ENCODE data around the gene TCF4. TPM values are rescaled to one million over a fixed set of nuclear protein-coding genes. Genes with fewer than 3 reads are reported as not detected.

Gene TCF4
- total and polyA plus RNA-seq, 2 donors (not counting 3 experiments of a cell fraction or from before 2014, with no cell fraction given), result 183 to 390 TPM

- Histone ChIP-seq H3K27ac (ENCODE audit: insufficient read depth, low read depth, low read length) (no peak overlapping the region), H3K9ac (replicated peaks; ENCODE audit: extremely low read depth, insufficient read depth, low read length) (no peak overlapping the region), H3K4me2 (ENCODE audit: insufficient read depth, low read length) (no peak overlapping the region), H3K9me1 (replicated peaks; ENCODE audit: control insufficient read depth, extremely low read depth, insufficient read depth, low read length) (no peaks in the 10 kb centered on the region), H3K9me3 (replicated peaks; ENCODE audit: control insufficient read depth, insufficient read depth, low read length) (no peaks in the 10 kb centered on the region), H4K20me1 (replicated peaks; ENCODE audit: control insufficient read depth, extremely low read depth, insufficient read depth, low read length) (peaks cover 8% of the 10 kb centered on the region), H3K79me2 (ENCODE audit: control insufficient read depth, insufficient read depth, low read length) (peaks cover 33% of the 10 kb centered on the region), H2AFZ (ENCODE audit: low read depth, low read length) (no peak overlapping the region), H3K4me1 (ENCODE audit: control insufficient read depth, extremely low read depth, insufficient read depth, low read length) (no peaks in the 10 kb centered on the region), H3K4me3 (replicated peaks in 1 of 3; ENCODE audit: insufficient read depth in 1 of 3, low read depth in 1 of 3, low read length in 3 of 3) (no peak overlapping the region), H3K36me3 (ENCODE audit: control insufficient read depth in 2 of 2, extremely low read depth in 1 of 2, insufficient read depth in 2 of 2, low read length in 2 of 2) (peaks cover 2 to 4% of the 10 kb centered on the region in 2 experiments), H3K27me3 (ENCODE audit: control insufficient read depth in 2 of 2, insufficient read depth in 2 of 2, low read length in 2 of 2) (no peaks in the 10 kb centered on the region)
- ChIA-PET CTCF (no interaction called here), POLR2A (no interaction called here)
- intact Hi-C loops (cut with micrococcal nuclease), result no loop called here
- no peak for FAIRE-seq
- no TSS peak for BruUV-seq (replicated peaks)
- dilution Hi-C loops (cut with MboI; ENCODE audit: extremely low pct_ligation_motif_present, low sequenced_read_pairs), result no loop called here
- TF ChIP-seq EZH2 (IDR thresholded peaks at IDR 0.05; ENCODE audit: borderline replicate concordance, low read depth, low read length, severe bottlenecking), result no peak
- no peak for TF ChIP-seq JUN (IDR thresholded peaks at IDR 0.05; ENCODE audit: borderline replicate concordance, insufficient read depth, insufficient read length, low read depth)
- TF ChIP-seq GATA2 (IDR thresholded peaks at IDR 0.05; ENCODE audit: insufficient read depth, insufficient read length, low read depth, low read length), result no peak
- TF ChIP-seq, protein P1, sequence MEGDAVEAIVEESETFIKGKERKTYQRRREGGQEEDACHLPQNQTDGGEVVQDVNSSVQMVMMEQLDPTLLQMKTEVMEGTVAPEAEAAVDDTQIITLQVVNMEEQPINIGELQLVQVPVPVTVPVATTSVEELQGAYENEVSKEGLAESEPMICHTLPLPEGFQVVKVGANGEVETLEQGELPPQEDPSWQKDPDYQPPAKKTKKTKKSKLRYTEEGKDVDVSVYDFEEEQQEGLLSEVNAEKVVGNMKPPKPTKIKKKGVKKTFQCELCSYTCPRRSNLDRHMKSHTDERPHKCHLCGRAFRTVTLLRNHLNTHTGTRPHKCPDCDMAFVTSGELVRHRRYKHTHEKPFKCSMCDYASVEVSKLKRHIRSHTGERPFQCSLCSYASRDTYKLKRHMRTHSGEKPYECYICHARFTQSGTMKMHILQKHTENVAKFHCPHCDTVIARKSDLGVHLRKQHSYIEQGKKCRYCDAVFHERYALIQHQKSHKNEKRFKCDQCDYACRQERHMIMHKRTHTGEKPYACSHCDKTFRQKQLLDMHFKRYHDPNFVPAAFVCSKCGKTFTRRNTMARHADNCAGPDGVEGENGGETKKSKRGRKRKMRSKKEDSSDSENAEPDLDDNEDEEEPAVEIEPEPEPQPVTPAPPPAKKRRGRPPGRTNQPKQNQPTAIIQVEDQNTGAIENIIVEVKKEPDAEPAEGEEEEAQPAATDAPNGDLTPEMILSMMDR (IDR thresholded peaks at IDR 0.05; ENCODE audit: extremely low read depth in 1 of 2, insufficient read depth in 1 of 2, low read depth in 1 of 2, low read length in 2 of 2), result no peak
- no peak for TF ChIP-seq POLR2AphosphoS5 (IDR thresholded peaks at IDR 0.05; ENCODE audit: insufficient read depth, low read depth, low read length)
- TF ChIP-seq MYC (IDR thresholded peaks at IDR 0.05; ENCODE audit: low read depth, low read length), result no peak
- TF ChIP-seq, protein P2, sequence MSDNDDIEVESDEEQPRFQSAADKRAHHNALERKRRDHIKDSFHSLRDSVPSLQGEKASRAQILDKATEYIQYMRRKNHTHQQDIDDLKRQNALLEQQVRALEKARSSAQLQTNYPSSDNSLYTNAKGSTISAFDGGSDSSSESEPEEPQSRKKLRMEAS (IDR thresholded peaks at IDR 0.05; ENCODE audit: insufficient read depth, insufficient read length), result no peak
- no peak for TF ChIP-seq FOS (IDR thresholded peaks at IDR 0.05; ENCODE audit: borderline replicate concordance, insufficient read depth, low read length)
- TF ChIP-seq POLR2A (IDR thresholded peaks at IDR 0.05; ENCODE audit: low read depth, low read length), result no peak
- DNase-seq (ENCODE audit: low read depth, low spot score), result no peak
Measured at GRCh38 chr18:55551227-55551626, 36.8 kb downstream of the TCF4 start.
